ENCODE measurements around the gene KRT36.

KRT36 gene

GRCh38 chr17:41439375-41439774, 50.3 kb downstream of the KRT36 start:
- no peak for DNase-seq (ENCODE audit: low spot score)

- no peak for DNase-seq (ENCODE audit: low spot score)
Measured at GRCh38 chr17:41437769-41438168, 51.9 kb downstream of the KRT36 start.

GRCh38 chr17:41437254-41437653, 52.5 kb downstream of the KRT36 start:
- DNase-seq (ENCODE audit: low spot score) = no peak

All from HuH-7 (cell line).